GM12872 (cell line): ENCODE data around the gene CCHCR1.

Source experiments
- CTCF ChIP-seq: IDR thresholded peaks from 3 replicates; pipeline ENCODE4 v1.5.1; 2011; ENCODE audit warnings: low read depth, mild to moderate bottlenecking, low read length, moderate library complexity; ENCODE audit not compliant: insufficient read depth

CCHCR1 gene

GRCh38 chr6:31096656-31097055, 60.9 kb downstream of the CCHCR1 start:
- no peak for TF ChIP-seq CTCF

GRCh38 chr6:31096215-31096614, 61.4 kb downstream of the CCHCR1 start:
- TF ChIP-seq CTCF: no peak

- TF ChIP-seq CTCF: no peak
Measured at GRCh38 chr6:31094389-31094881, 63.2 kb downstream of the CCHCR1 start.

GRCh38 chr6:31092769-31093505, 64.7 kb downstream of the CCHCR1 start:
- TF ChIP-seq CTCF: no peak
